Measurements from ENCODE around the gene PIPOX.

The PIPOX gene

DNA sequence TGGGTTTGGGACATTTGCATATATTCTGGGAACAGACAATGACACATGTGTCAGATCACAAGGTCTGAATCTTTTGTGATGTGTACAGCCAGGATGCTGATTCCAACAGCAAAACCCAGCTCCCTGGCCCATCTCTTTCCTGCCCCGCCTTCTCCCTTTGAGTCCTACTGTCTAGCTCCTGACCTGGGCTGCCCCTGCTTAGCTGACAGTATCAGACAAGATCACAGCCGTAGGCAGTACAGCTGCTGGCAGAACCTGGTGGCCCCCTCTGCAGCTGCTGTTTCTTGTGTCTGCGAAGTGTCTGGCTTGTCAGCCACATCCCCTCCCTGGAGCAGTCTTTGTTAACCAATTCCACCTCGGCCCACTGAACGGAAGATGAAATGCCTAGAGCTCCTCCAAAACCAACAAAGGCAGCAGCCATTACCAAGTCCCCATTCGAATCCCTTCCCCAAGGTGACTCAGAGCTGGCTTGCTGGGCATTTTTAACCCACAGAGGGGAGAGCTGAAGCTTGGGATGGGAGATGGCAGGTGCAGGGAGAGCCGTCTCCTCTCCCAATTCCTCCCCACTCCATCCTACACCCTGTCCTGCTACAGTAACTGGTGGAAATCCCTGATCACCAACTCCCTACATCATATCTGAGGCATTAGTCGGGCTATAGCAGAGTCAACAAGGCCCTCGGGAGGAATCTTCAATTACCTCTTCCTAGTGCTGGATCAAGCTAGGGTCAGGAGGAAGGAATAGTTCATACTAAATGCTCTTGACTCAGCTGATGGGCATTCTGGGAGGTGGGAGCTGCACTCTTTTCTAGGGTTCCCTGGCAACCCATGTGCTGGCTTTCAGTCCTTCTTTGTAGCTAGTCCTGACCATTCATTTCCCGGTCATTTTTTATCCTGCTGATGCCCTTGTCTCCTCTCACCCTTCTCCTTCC lies 5.8 kb downstream of the PIPOX start:
- peak overlapping the region; percentile 6 for H3K4me2 ChIP-seq (ENCODE audit: low read length)
- H3K79me2 ChIP-seq (ENCODE audit: control insufficient read depth, low read length): no peaks in the 10 kb centered on the region
- peaks cover 12% of the 10 kb centered on the region for H3K4me1 ChIP-seq (ENCODE audit: control insufficient read depth, low read length)
- no peaks in the 10 kb centered on the region for H3K36me3 ChIP-seq (ENCODE audit: control insufficient read depth, low read length)
- H3K9me2 ChIP-seq (replicated peaks; ENCODE audit: control insufficient read depth, low read length): no peaks in the 10 kb centered on the region
- no peaks in the 10 kb centered on the region for H4K20me1 ChIP-seq (ENCODE audit: control insufficient read depth, insufficient read depth, low read depth, low read length)
- H3K9me3 ChIP-seq (ENCODE audit: control insufficient read depth, insufficient read depth, low read length): no peaks in the 10 kb centered on the region
- TF ChIP-seq CTCF (IDR thresholded peaks at IDR 0.05; ENCODE audit: low read depth, low read length, poor library complexity, severe bottlenecking): no peak
- TF ChIP-seq EZH2phosphoT487 (IDR thresholded peaks at IDR 0.05; ENCODE audit: borderline replicate concordance, low read length): no peak
- no peak overlapping the region for H3K27ac ChIP-seq (ENCODE audit: low read depth, low read length)
- no peaks in the 10 kb centered on the region for H3F3A ChIP-seq (ENCODE audit: control insufficient read depth, insufficient read depth)
- H3K4me3 ChIP-seq (ENCODE audit: low read length): no peak overlapping the region
- H3K27me3 ChIP-seq (ENCODE audit: control insufficient read depth, low read length): peaks cover 17% of the 10 kb centered on the region

DNA sequence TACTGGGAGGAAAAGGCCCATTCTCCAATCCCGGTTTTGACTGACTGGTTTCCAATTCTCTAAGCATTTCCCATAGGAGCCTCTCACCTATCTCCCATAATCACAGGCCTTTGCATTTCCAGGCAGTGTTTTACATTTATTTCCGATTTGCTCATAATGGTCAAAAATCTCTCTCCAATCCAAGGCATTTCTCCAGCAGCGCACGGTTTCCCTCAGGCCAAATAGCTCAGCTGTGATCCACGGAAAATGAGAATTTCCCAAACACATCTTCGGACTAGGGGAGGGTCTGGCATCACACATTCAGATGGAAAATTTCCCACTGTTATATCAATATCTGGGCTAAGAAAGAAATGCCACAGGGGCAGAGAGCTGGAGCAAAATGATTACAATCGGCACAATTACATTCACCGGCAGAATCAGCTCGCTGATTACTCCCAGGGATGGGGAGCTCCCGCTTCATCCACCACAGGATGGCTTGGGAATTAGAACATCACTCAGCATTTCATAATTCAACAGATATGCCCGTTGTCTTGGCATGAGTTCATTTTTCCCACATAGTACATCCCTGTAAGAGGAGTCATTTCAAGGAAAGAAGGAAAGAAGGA lies 6.7 kb downstream of the PIPOX start:
- Histone ChIP-seq H4K20me1 (ENCODE audit: control insufficient read depth, insufficient read depth, low read depth, low read length) (no peaks in the 10 kb centered on the region), H3F3A (ENCODE audit: control insufficient read depth, insufficient read depth) (no peaks in the 10 kb centered on the region), H3K27me3 (ENCODE audit: control insufficient read depth, low read length) (peaks cover 17% of the 10 kb centered on the region), H3K79me2 (ENCODE audit: control insufficient read depth, low read length) (no peaks in the 10 kb centered on the region), H3K36me3 (ENCODE audit: control insufficient read depth, low read length) (no peaks in the 10 kb centered on the region), H3K4me3 (ENCODE audit: low read length) (no peak overlapping the region), H3K9me2 (replicated peaks; ENCODE audit: control insufficient read depth, low read length) (no peaks in the 10 kb centered on the region), H3K4me2 (ENCODE audit: low read length) (no peak overlapping the region), H3K27ac (ENCODE audit: low read depth, low read length) (no peak overlapping the region), H3K4me1 (ENCODE audit: control insufficient read depth, low read length) (peaks cover 12% of the 10 kb centered on the region), H3K9me3 (ENCODE audit: control insufficient read depth, insufficient read depth, low read length) (no peaks in the 10 kb centered on the region)
- TF ChIP-seq EZH2phosphoT487 (IDR thresholded peaks at IDR 0.05; ENCODE audit: borderline replicate concordance, low read length): no peak
- no peak for TF ChIP-seq CTCF (IDR thresholded peaks at IDR 0.05; ENCODE audit: low read depth, low read length, poor library complexity, severe bottlenecking)

- H3K4me1 ChIP-seq (ENCODE audit: control insufficient read depth, low read length): peaks cover 12% of the 10 kb centered on the region
- no peak overlapping the region for H3K27ac ChIP-seq (ENCODE audit: low read depth, low read length)
Observed at GRCh38 chr17:29050176-29050575, 7.2 kb downstream of the PIPOX start.

More at GRCh38 chr17:29050176-29050575, 7.2 kb downstream of the PIPOX start:
- Histone ChIP-seq H3K9me2 (replicated peaks; ENCODE audit: control insufficient read depth, low read length) (no peaks in the 10 kb centered on the region), H3K36me3 (ENCODE audit: control insufficient read depth, low read length) (no peaks in the 10 kb centered on the region), H3K79me2 (ENCODE audit: control insufficient read depth, low read length) (no peaks in the 10 kb centered on the region), H3K27me3 (ENCODE audit: control insufficient read depth, low read length) (peaks cover 17% of the 10 kb centered on the region), H3K4me2 (ENCODE audit: low read length) (no peak overlapping the region), H3K9me3 (ENCODE audit: control insufficient read depth, insufficient read depth, low read length) (no peaks in the 10 kb centered on the region), H3K4me3 (ENCODE audit: low read length) (no peak overlapping the region), H4K20me1 (ENCODE audit: control insufficient read depth, insufficient read depth, low read depth, low read length) (no peaks in the 10 kb centered on the region), H3F3A (ENCODE audit: control insufficient read depth, insufficient read depth) (no peaks in the 10 kb centered on the region)
- TF ChIP-seq EZH2phosphoT487 (IDR thresholded peaks at IDR 0.05; ENCODE audit: borderline replicate concordance, low read length) (no peak), CTCF (IDR thresholded peaks at IDR 0.05; ENCODE audit: low read depth, low read length, poor library complexity, severe bottlenecking) (no peak)

All from DOHH2 (cell line).